Keratinocyte (primary cell): Measurements from ENCODE around the gene USH2A. TPM values are rescaled to one million over a fixed set of nuclear protein-coding genes. Genes with fewer than 3 reads are reported as not detected.

ENCODE experiments used
- DNase-seq: peaks from one replicate; pipeline ENCODE4 v3.0.0-alpha.2; 2011; ENCODE audit warnings: low read depth, missing footprints, low spot score
- FAIRE-seq: peaks from 2 replicates; lab custom pipeline; 2011; peaks lifted over from hg19 to GRCh38; lab: Jason Lieb, UNC
- H2AFZ ChIP-seq: 2 replicates; pipeline ENCODE4 v1.6.0; 2012; ENCODE audit warnings: low read length, control low read depth, inconsistent platforms; ENCODE audit not compliant: control insufficient read depth
- H3K27ac ChIP-seq: 2 replicates; pipeline ENCODE4 v1.5.1; 2011; ENCODE audit warnings: low read length; ENCODE audit not compliant: control insufficient read depth, insufficient read depth
- H3K27me3 ChIP-seq: 3 replicates; pipeline ENCODE4 v1.6.0; 2011; ENCODE audit warnings: low read length; ENCODE audit not compliant: control insufficient read depth, insufficient read depth; ENCODE audit errors: extremely low read depth
- H3K36me3 ChIP-seq, 2 experiments: 2 replicates in 1 of 2; 3 replicates in 1 of 2; pipeline ENCODE4 v1.5.1; 2011; ENCODE audit warnings: low read length in 2 of 2, mild to moderate bottlenecking in 1 of 2; ENCODE audit not compliant: control insufficient read depth in 2 of 2, insufficient read depth in 2 of 2; ENCODE audit errors: extremely low read depth in 1 of 2
- H3K4me1 ChIP-seq: 3 replicates; pipeline ENCODE4 v1.5.1; 2011; ENCODE audit warnings: low read length; ENCODE audit not compliant: control insufficient read depth, insufficient read depth; ENCODE audit errors: extremely low read depth
- H3K4me2 ChIP-seq: 3 replicates; pipeline ENCODE4 v1.6.0; 2011; ENCODE audit warnings: low read depth, low read length; ENCODE audit not compliant: control insufficient read depth, insufficient read depth; ENCODE audit errors: extremely low read depth
- H3K4me3 ChIP-seq, 3 experiments: fragments of 200-600 bp in 1 of 3; sonication (generic) in 1 of 3; 2 replicates in 2 of 3; 3 replicates in 1 of 3; pipeline ENCODE4 v1.5.1; 2011 to 2016; ENCODE audit warnings: low read length in 3 of 3, mild to moderate bottlenecking in 3 of 3, control low read depth in 2 of 3, inconsistent platforms in 1 of 3, low read depth in 1 of 3, mixed read lengths in 1 of 3, mixed run types in 1 of 3, moderate library complexity in 1 of 3; ENCODE audit not compliant: control insufficient read depth in 2 of 3, insufficient read depth in 2 of 3; ENCODE audit errors: extremely low read depth in 1 of 3
- H3K79me2 ChIP-seq: 2 replicates; pipeline ENCODE4 v1.6.0; 2012; ENCODE audit warnings: low read length; ENCODE audit not compliant: control insufficient read depth, insufficient read depth
- H3K9ac ChIP-seq: 3 replicates; pipeline ENCODE4 v1.6.0; 2011; ENCODE audit warnings: low read length; ENCODE audit not compliant: control insufficient read depth, insufficient read depth; ENCODE audit errors: extremely low read depth
- H3K9me1 ChIP-seq: 3 replicates; pipeline ENCODE4 v1.6.0; 2011; ENCODE audit warnings: low read length; ENCODE audit not compliant: control insufficient read depth, insufficient read depth; ENCODE audit errors: extremely low read depth
- H3K9me3 ChIP-seq: 2 replicates; pipeline ENCODE4 v1.5.1; 2012; ENCODE audit warnings: low read depth, low read length; ENCODE audit not compliant: control insufficient read depth
- H4K20me1 ChIP-seq: 3 replicates; pipeline ENCODE4 v1.6.0; 2011; ENCODE audit warnings: low read length; ENCODE audit not compliant: control insufficient read depth, insufficient read depth; ENCODE audit errors: extremely low read depth
- CTCF ChIP-seq, 3 experiments: IDR thresholded peaks in 1 of 3; conservative IDR thresholded peaks in 1 of 3; optimal IDR thresholded peaks in 1 of 3; 2 replicates in 2 of 3; 3 replicates in 1 of 3; pipeline versions ENCODE3 to v1.5.1; 2011; ENCODE audit warnings: low read length in 3 of 3, mild to moderate bottlenecking in 3 of 3, moderate library complexity in 2 of 3, control low read depth in 1 of 3, inconsistent platforms in 1 of 3; ENCODE audit not compliant: insufficient read depth in 2 of 3; ENCODE audit errors: extremely low read depth in 1 of 3
- EZH2 ChIP-seq: IDR thresholded peaks from one replicate; pipeline ENCODE4 v1.6.1; 2012; ENCODE audit warnings: inconsistent platforms, mild to moderate bottlenecking, low read length, moderate library complexity
- dilution Hi-C: fragments of 300-500 bp; cut with MboI; formaldehyde crosslinking; loops from one replicate; pipeline ENCODE4 v1.7.0; 2020; ENCODE audit warnings: low sequenced_read_pairs; ENCODE audit not compliant: extremely low pct_ligation_motif_present
- polyA plus RNA-seq, 5 experiments: library from polyadenylated mRNA; depleted of rRNA in 3 of 5; stranded (reverse) in 3 of 5; stranded (forward) in 1 of 5; unstranded in 1 of 5; fragments of >200 nt; gene quantifications; 1 replicate in 1 of 5; 2 replicates in 3 of 5; 3 replicates in 1 of 5; pipeline versions ENCODE4 v1.2.1 to v1.2.3, GENCODE V29; 2011 to 2012; ENCODE audit warnings: missing spikeins in 2 of 5, low read depth in 1 of 5, low replicate concordance in 1 of 5

The USH2A gene
- polyA plus RNA-seq, 1 donor (not counting 4 experiments of a cell fraction or from before 2014, with no cell fraction given) = not detected

GRCh38 chr1:216303690-216304089, 119.6 kb downstream of the USH2A start:
- TF ChIP-seq EZH2 = no peak
- no peak for TF ChIP-seq CTCF (optimal IDR thresholded peaks at IDR 0.05 in 1 of 3, IDR thresholded peaks at IDR 0.05 in 1 of 3, conservative IDR thresholded peaks at IDR 0.05 in 1 of 3; ENCODE audit: extremely low read depth in 1 of 3, insufficient read depth in 2 of 3, low read length in 3 of 3)
- FAIRE-seq (no peak), DNase-seq (no peak)

GRCh38 chr1:216293683-216294082, 129.6 kb downstream of the USH2A start:
- no peak overlapping the region for H3K27ac ChIP-seq
- H3K4me1 ChIP-seq = no peaks in the 10 kb centered on the region
- FAIRE-seq (no peak), DNase-seq (no peak)
- H3K9ac ChIP-seq = no peak overlapping the region
- H3K4me2 ChIP-seq = no peak overlapping the region
- H3K9me3 ChIP-seq = no peaks in the 10 kb centered on the region
- no peaks in the 10 kb centered on the region for H3K9me1 ChIP-seq
- H3K4me3 ChIP-seq = no peak overlapping the region
- no peaks in the 10 kb centered on the region for H3K79me2 ChIP-seq
- no peaks in the 10 kb centered on the region for H3K27me3 ChIP-seq
- no peak overlapping the region for H2AFZ ChIP-seq
- TF ChIP-seq CTCF (optimal IDR thresholded peaks at IDR 0.05 in 1 of 3, IDR thresholded peaks at IDR 0.05 in 1 of 3, conservative IDR thresholded peaks at IDR 0.05 in 1 of 3; ENCODE audit: extremely low read depth in 1 of 3, insufficient read depth in 2 of 3, low read length in 3 of 3) (no peak), EZH2 (no peak)
- H4K20me1 ChIP-seq = no peaks in the 10 kb centered on the region
- dilution Hi-C loops = no loop called here
- no peaks in the 10 kb centered on the region for H3K36me3 ChIP-seq

More at GRCh38 chr1:216303690-216304089, 119.6 kb downstream of the USH2A start:
- no peak overlapping the region for H2AFZ ChIP-seq
- H3K27ac ChIP-seq = no peak overlapping the region
- H3K4me3 ChIP-seq = no peak overlapping the region
- H3K27me3 ChIP-seq = no peaks in the 10 kb centered on the region
- no peaks in the 10 kb centered on the region for H3K79me2 ChIP-seq
- H3K4me2 ChIP-seq = no peak overlapping the region
- dilution Hi-C loops = no loop called here
- no peaks in the 10 kb centered on the region for H3K4me1 ChIP-seq
- H3K9me1 ChIP-seq = no peaks in the 10 kb centered on the region
- no peak overlapping the region for H3K9ac ChIP-seq
- no peaks in the 10 kb centered on the region for H3K36me3 ChIP-seq
- H4K20me1 ChIP-seq = no peaks in the 10 kb centered on the region
- no peaks in the 10 kb centered on the region for H3K9me3 ChIP-seq
